NCI-H2196 (cell line): Measurements from ENCODE around the gene AGR2.
"Not testable (repeated sequence)": the region's sequence is repeated elsewhere in the genome, so short reads cannot be mapped to it uniquely, and the experiment has no call there.

Experiments
- DNase-seq: peaks from one replicate; lab custom pipeline; 2025; ENCODE audit not compliant: unreplicated experiment; lab: John Stamatoyannopoulos, UW

The AGR2 gene

GRCh38 chr7:16774986-16775385 is 29.8 kb downstream of the AGR2 start:
- no peak for DNase-seq

GRCh38 chr7:16774294-16774693 is 30.5 kb downstream of the AGR2 start:
- DNase-seq: no peak

GRCh38 chr7:16773884-16774283 is 30.9 kb downstream of the AGR2 start:
- DNase-seq: no peak

- no peak for DNase-seq
Observed at GRCh38 chr7:16773326-16773725, 31.5 kb downstream of the AGR2 start.

GRCh38 chr7:16770657-16771329 is 34.0 kb downstream of the AGR2 start:
- DNase-seq: no peak

GRCh38 chr7:16769994-16770393 is 34.8 kb downstream of the AGR2 start:
- not testable (repeated sequence) for DNase-seq

GRCh38 chr7:16765436-16765859 is 39.4 kb downstream of the AGR2 start:
- no peak for DNase-seq

- DNase-seq: no peak
Observed at GRCh38 chr7:16764942-16765341, 39.9 kb downstream of the AGR2 start.

GRCh38 chr7:16762177-16762576 is 42.6 kb downstream of the AGR2 start:
- DNase-seq: no peak

GRCh38 chr7:16759840-16760239 is 45.0 kb downstream of the AGR2 start:
- no peak for DNase-seq

- DNase-seq: no peak
Observed at GRCh38 chr7:16758631-16759611, 45.9 kb downstream of the AGR2 start.

- DNase-seq: no peak
Observed at GRCh38 chr7:16758036-16758435, 46.8 kb downstream of the AGR2 start.

GRCh38 chr7:16755397-16755796 is 49.4 kb downstream of the AGR2 start:
- no peak for DNase-seq

- DNase-seq: no peak
Observed at GRCh38 chr7:16754856-16755317, 49.9 kb downstream of the AGR2 start.

- peak; percentile 15 for DNase-seq
Observed at GRCh38 chr7:16753932-16754855, 50.6 kb downstream of the AGR2 start.

GRCh38 chr7:16753102-16753931 is 51.5 kb downstream of the AGR2 start, which contains the start of gene TSPAN13:
TSPAN13 (plus strand) TSS chr7:16753755; CDS start chr7:16753968, 213 bp downstream.
- DNase-seq: peak; percentile 92

GRCh38 chr7:16747102-16747501 is 57.7 kb downstream of the AGR2 start:
- no peak for DNase-seq

GRCh38 chr7:16745645-16746044 is 59.2 kb downstream of the AGR2 start:
- DNase-seq: no peak

GRCh38 chr7:16744518-16745250 is 60.1 kb downstream of the AGR2 start:
- DNase-seq: no peak
